Measurements from ENCODE around the gene HOXD10. TPM values are rescaled to one million over a fixed set of nuclear protein-coding genes. Genes with fewer than 3 reads are reported as not detected.

Gene HOXD10
- total and polyA plus RNA-seq, 2 of the 13 experiments (the other 11 are each of a cell fraction or from before 2014, with no cell fraction given) = not detected

DNA sequence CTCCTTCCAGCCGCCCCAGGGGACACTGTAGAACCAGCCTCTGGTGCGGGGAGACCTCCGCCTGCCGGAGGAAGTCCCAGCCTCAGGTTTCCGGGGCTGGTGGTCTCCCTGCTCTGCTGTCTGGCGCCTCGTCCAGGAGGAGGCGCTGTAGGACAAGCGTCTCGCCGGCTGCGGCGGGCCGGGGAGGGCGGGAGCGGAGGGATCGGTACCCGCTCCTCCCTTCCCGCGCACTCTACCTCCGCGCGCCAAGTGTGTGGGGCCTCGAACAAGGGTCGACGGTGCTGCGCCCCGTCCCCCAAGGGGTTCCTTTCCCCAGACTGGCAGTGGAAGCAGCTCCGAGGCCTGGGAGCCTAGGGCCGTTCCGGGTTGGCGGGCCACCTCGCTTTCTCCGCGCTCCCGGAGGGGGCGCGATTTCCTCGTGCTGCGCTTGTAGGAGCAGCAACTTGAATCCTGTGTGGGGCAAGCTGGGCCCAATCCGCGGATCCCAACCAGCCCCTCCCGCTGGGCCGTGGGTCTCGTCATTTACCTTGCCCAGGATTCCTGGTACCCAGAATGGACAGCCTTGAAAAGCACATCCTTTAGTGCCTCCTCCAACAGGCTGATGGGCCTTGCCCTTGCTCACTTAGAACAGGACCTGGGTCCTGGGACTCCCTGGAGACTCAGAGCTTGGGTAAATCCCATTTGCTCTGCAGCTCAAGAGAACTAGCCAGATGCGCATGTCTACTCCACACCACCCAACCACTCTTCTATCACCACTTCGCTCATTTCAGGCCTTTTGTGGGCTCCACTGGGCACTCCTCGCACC lies 24.1 kb downstream of the HOXD10 start (continued):
- TF ChIP-seq ZNF224 (CRISPR knock-in tag; IDR thresholded peaks at IDR 0.05) (peak; percentile 44; the same call in 1 of the 2 replicates), ZNF143 (CRISPR knock-in tag; IDR thresholded peaks at IDR 0.05) (no peak), PHB2 (IDR thresholded peaks at IDR 0.05; ENCODE audit: partially characterized antibody) (no peak), KAT8 (CRISPR knock-in tag; IDR thresholded peaks at IDR 0.05) (peak; percentile 77), YEATS4 (CRISPR knock-in tag; IDR thresholded peaks at IDR 0.05; ENCODE audit: borderline replicate concordance) (no peak; the same call in 1 of the 2 replicates), KMT2A (CRISPR knock-in tag; IDR thresholded peaks at IDR 0.05) (peak; percentile 36; the same call in 1 of the 2 replicates), ATAD3A (CRISPR knock-in tag; IDR thresholded peaks at IDR 0.05) (no peak), CCDC6 (CRISPR knock-in tag; IDR thresholded peaks at IDR 0.05) (peak; percentile 76; the same call in 1 of the 2 replicates), ZNF326 (CRISPR knock-in tag; IDR thresholded peaks at IDR 0.05; ENCODE audit: borderline replicate concordance) (no peak), SMC3 (IDR thresholded peaks at IDR 0.05; ENCODE audit: low read length) (peak; percentile 75), NONO (IDR thresholded peaks at IDR 0.05) (no peak), NONO (CRISPR knock-in tag; conservative IDR thresholded peaks at IDR 0.05) (peak; percentile 62; the same call in 1 of the 2 replicates), ZNF124 (CRISPR knock-in tag; IDR thresholded peaks at IDR 0.05) (no peak; the same call in 1 of the 2 replicates), ZKSCAN5 (CRISPR knock-in tag; IDR thresholded peaks at IDR 0.05) (no peak), ZNF672 (CRISPR knock-in tag; IDR thresholded peaks at IDR 0.05) (no peak), HMG20A (CRISPR knock-in tag; IDR thresholded peaks at IDR 0.05; ENCODE audit: borderline replicate concordance) (no peak), THYN1 (CRISPR knock-in tag; IDR thresholded peaks at IDR 0.05; ENCODE audit: borderline replicate concordance, low read depth) (no peak), HNF4G (IDR thresholded peaks at IDR 0.05; ENCODE audit: borderline replicate concordance, low read depth, low read length) (no peak), HNF4G (CRISPR knock-in tag; IDR thresholded peaks at IDR 0.05; ENCODE audit: borderline replicate concordance, low read depth) (no peak), ZNF747 (CRISPR knock-in tag; IDR thresholded peaks at IDR 0.05; ENCODE audit: borderline replicate concordance) (peak; percentile 85; the same call in 1 of the 2 replicates), NFYC (CRISPR knock-in tag; IDR thresholded peaks at IDR 0.05) (no peak)
- TF ChIP-seq, protein P1, sequence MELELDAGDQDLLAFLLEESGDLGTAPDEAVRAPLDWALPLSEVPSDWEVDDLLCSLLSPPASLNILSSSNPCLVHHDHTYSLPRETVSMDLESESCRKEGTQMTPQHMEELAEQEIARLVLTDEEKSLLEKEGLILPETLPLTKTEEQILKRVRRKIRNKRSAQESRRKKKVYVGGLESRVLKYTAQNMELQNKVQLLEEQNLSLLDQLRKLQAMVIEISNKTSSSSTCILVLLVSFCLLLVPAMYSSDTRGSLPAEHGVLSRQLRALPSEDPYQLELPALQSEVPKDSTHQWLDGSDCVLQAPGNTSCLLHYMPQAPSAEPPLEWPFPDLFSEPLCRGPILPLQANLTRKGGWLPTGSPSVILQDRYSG (CRISPR knock-in tag; IDR thresholded peaks at IDR 0.05) = no peak
- TF ChIP-seq, protein P2, sequence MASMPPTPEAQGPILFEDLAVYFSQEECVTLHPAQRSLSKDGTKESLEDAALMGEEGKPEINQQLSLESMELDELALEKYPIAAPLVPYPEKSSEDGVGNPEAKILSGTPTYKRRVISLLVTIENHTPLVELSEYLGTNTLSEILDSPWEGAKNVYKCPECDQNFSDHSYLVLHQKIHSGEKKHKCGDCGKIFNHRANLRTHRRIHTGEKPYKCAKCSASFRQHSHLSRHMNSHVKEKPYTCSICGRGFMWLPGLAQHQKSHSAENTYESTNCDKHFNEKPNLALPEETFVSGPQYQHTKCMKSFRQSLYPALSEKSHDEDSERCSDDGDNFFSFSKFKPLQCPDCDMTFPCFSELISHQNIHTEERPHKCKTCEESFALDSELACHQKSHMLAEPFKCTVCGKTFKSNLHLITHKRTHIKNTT (CRISPR knock-in tag; IDR thresholded peaks at IDR 0.05) = no peak
- TF ChIP-seq, protein P3, sequence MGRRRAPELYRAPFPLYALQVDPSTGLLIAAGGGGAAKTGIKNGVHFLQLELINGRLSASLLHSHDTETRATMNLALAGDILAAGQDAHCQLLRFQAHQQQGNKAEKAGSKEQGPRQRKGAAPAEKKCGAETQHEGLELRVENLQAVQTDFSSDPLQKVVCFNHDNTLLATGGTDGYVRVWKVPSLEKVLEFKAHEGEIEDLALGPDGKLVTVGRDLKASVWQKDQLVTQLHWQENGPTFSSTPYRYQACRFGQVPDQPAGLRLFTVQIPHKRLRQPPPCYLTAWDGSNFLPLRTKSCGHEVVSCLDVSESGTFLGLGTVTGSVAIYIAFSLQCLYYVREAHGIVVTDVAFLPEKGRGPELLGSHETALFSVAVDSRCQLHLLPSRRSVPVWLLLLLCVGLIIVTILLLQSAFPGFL (CRISPR knock-in tag; IDR thresholded peaks at IDR 0.05) = no peak
- TF ChIP-seq, protein P4, sequence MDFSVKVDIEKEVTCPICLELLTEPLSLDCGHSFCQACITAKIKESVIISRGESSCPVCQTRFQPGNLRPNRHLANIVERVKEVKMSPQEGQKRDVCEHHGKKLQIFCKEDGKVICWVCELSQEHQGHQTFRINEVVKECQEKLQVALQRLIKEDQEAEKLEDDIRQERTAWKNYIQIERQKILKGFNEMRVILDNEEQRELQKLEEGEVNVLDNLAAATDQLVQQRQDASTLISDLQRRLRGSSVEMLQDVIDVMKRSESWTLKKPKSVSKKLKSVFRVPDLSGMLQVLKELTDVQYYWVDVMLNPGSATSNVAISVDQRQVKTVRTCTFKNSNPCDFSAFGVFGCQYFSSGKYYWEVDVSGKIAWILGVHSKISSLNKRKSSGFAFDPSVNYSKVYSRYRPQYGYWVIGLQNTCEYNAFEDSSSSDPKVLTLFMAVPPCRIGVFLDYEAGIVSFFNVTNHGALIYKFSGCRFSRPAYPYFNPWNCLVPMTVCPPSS (IDR thresholded peaks at IDR 0.05) = no peak
- TF ChIP-seq, protein P5, sequence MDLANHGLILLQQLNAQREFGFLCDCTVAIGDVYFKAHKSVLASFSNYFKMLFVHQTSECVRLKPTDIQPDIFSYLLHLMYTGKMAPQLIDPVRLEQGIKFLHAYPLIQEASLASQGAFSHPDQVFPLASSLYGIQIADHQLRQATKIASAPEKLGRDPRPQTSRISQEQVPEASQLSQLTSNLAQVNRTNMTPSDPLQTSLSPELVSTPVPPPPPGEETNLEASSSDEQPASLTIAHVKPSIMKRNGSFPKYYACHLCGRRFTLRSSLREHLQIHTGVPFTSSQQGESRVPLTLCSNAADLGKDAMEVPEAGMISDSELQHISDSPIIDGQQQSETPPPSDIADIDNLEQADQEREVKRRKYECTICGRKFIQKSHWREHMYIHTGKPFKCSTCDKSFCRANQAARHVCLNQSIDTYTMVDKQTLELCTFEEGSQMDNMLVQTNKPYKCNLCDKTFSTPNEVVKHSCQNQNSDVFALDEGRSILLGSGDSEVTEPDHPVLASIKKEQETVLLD (CRISPR knock-in tag; IDR thresholded peaks at IDR 0.05; ENCODE audit: low read depth) = no peak

All from HepG2 (cell line).